Measurements from ENCODE around the gene SERINC4. TPM values are rescaled to one million over a fixed set of nuclear protein-coding genes. Genes with fewer than 3 reads are reported as not detected.
A peak's percentile ranks its signal among the peaks of the same experiment; 100 is the strongest.
"Not testable (repeated sequence)": the region's sequence is repeated elsewhere in the genome, so short reads cannot be mapped to it uniquely, and the experiment has no call there.

Gene SERINC4
- polyA plus RNA-seq, 1 donor: 0.42 TPM

- not testable (repeated sequence) for H3K4me3 ChIP-seq (ENCODE audit: low read length); H3K27me3 ChIP-seq (ENCODE audit: control insufficient read depth, insufficient read depth, low read length); DNase-seq; H3K36me3 ChIP-seq (ENCODE audit: control insufficient read depth, insufficient read depth, low read length); H3K27ac ChIP-seq (ENCODE audit: low read length); H3K9me3 ChIP-seq (ENCODE audit: control insufficient read depth, low read depth, low read length)
- H3K4me1 ChIP-seq (ENCODE audit: control insufficient read depth, insufficient read depth, low read length): peaks cover 11% of the 10 kb centered on the region
- no CpG with 5 or more reads among the region's 11 CpGs for WGBS (ENCODE audit: insufficient coverage, low lambda C conversion rate)
These were observed 25.3 kb upstream of the SERINC4 start for GRCh38 chr15:43825305-43825704.

- Histone ChIP-seq H3K27ac (ENCODE audit: low read length) (peak within 1 kb of the TSS; percentile 87), H3K27me3 (ENCODE audit: control insufficient read depth, insufficient read depth, low read length) (no peaks in the 10 kb centered on the region), H3K4me1 (ENCODE audit: control insufficient read depth, insufficient read depth, low read length) (peaks cover 11% of the 10 kb centered on the region), H3K36me3 (ENCODE audit: control insufficient read depth, insufficient read depth, low read length) (no peaks in the 10 kb centered on the region), H3K4me3 (ENCODE audit: low read length) (peak within 1 kb of the TSS; percentile 94), H3K9me3 (ENCODE audit: control insufficient read depth, low read depth, low read length) (no peaks in the 10 kb centered on the region)
- peak; percentile 96 to 97 for DNase-seq
- WGBS (ENCODE audit: insufficient coverage, low lambda C conversion rate): 10% methylated on average over 7 of the region's 46 CpGs
These were observed 24.6 kb upstream of the SERINC4 start, which contains the start of gene MFAP1 for GRCh38 chr15:43824302-43825246. Gene MFAP1 (minus strand): TSS chr15:43824690. CDS start chr15:43824569, 121 bp downstream.

- peaks cover 11% of the 10 kb centered on the region for H3K36me3 ChIP-seq (ENCODE audit: control insufficient read depth, insufficient read depth, low read length)
- H3K4me1 ChIP-seq (ENCODE audit: control insufficient read depth, insufficient read depth, low read length): peaks cover 11% of the 10 kb centered on the region
- H3K9me3 ChIP-seq (ENCODE audit: control insufficient read depth, low read depth, low read length): no peaks in the 10 kb centered on the region
- 71% methylated on average over 2 of the region's 3 CpGs for WGBS (ENCODE audit: insufficient coverage, low lambda C conversion rate)
- no peak overlapping the region for H3K27ac ChIP-seq (ENCODE audit: low read length)
- H3K4me3 ChIP-seq (ENCODE audit: low read length): no peak overlapping the region
- H3K27me3 ChIP-seq (ENCODE audit: control insufficient read depth, insufficient read depth, low read length): no peaks in the 10 kb centered on the region
- DNase-seq: no peak
These were observed 21.5 kb upstream of the SERINC4 start for GRCh38 chr15:43821505-43821904.

- WGBS (ENCODE audit: insufficient coverage, low lambda C conversion rate): no CpG with 5 or more reads among the region's 5 CpGs
- DNase-seq; H3K9me3 ChIP-seq (ENCODE audit: control insufficient read depth, low read depth, low read length); H3K4me1 ChIP-seq (ENCODE audit: control insufficient read depth, insufficient read depth, low read length); H3K4me3 ChIP-seq (ENCODE audit: low read length); H3K27ac ChIP-seq (ENCODE audit: low read length); H3K27me3 ChIP-seq (ENCODE audit: control insufficient read depth, insufficient read depth, low read length): not testable (repeated sequence)
- peaks cover 69% of the 10 kb centered on the region for H3K36me3 ChIP-seq (ENCODE audit: control insufficient read depth, insufficient read depth, low read length)
These were observed 15.0 kb upstream of the SERINC4 start for GRCh38 chr15:43815064-43815463.

- Histone ChIP-seq H3K4me1 (ENCODE audit: control insufficient read depth, insufficient read depth, low read length) (no peaks in the 10 kb centered on the region), H3K27me3 (ENCODE audit: control insufficient read depth, insufficient read depth, low read length) (no peaks in the 10 kb centered on the region), H3K4me3 (ENCODE audit: low read length) (no peak overlapping the region), H3K9me3 (ENCODE audit: control insufficient read depth, low read depth, low read length) (no peaks in the 10 kb centered on the region), H3K27ac (ENCODE audit: low read length) (no peak overlapping the region), H3K36me3 (ENCODE audit: control insufficient read depth, insufficient read depth, low read length) (peaks cover 89% of the 10 kb centered on the region)
- no peak for DNase-seq
- WGBS (ENCODE audit: insufficient coverage, low lambda C conversion rate): 88% methylated on average over 3 of the region's 6 CpGs
These were observed 9.1 kb upstream of the SERINC4 start for GRCh38 chr15:43808960-43809678.

- H3K4me3 ChIP-seq (ENCODE audit: low read length): no peak overlapping the region
- H3K36me3 ChIP-seq (ENCODE audit: control insufficient read depth, insufficient read depth, low read length): peaks cover 83% of the 10 kb centered on the region
- no peaks in the 10 kb centered on the region for H3K27me3 ChIP-seq (ENCODE audit: control insufficient read depth, insufficient read depth, low read length)
- H3K9me3 ChIP-seq (ENCODE audit: control insufficient read depth, low read depth, low read length): no peaks in the 10 kb centered on the region
- WGBS (ENCODE audit: insufficient coverage, low lambda C conversion rate): 80% methylated on average over 1 of the region's 5 CpGs
- no peaks in the 10 kb centered on the region for H3K4me1 ChIP-seq (ENCODE audit: control insufficient read depth, insufficient read depth, low read length)
- H3K27ac ChIP-seq (ENCODE audit: low read length): no peak overlapping the region
- DNase-seq: no peak
These were observed 8.5 kb upstream of the SERINC4 start for GRCh38 chr15:43808435-43808950.

- no CpG with 5 or more reads among the region's 7 CpGs for WGBS (ENCODE audit: insufficient coverage, low lambda C conversion rate)
- not testable (repeated sequence) for H3K4me3 ChIP-seq (ENCODE audit: low read length); H3K27me3 ChIP-seq (ENCODE audit: control insufficient read depth, insufficient read depth, low read length); H3K27ac ChIP-seq (ENCODE audit: low read length); DNase-seq; H3K9me3 ChIP-seq (ENCODE audit: control insufficient read depth, low read depth, low read length)
- Histone ChIP-seq H3K36me3 (ENCODE audit: control insufficient read depth, insufficient read depth, low read length) (peaks cover 54% of the 10 kb centered on the region), H3K4me1 (ENCODE audit: control insufficient read depth, insufficient read depth, low read length) (peaks cover 21% of the 10 kb centered on the region)
These were observed 2.7 kb upstream of the SERINC4 start for GRCh38 chr15:43802676-43803075.

GRCh38 chr15:43800286-43801141 is 494 bp upstream of the SERINC4 start, which contains the start of gene HYPK:
Gene HYPK (plus strand): TSS chr15:43800599. CDS start chr15:43800623, 24 bp downstream.
- H3K9me3 ChIP-seq (ENCODE audit: control insufficient read depth, low read depth, low read length): peaks cover 4% of the 10 kb centered on the region
- peaks cover 55% of the 10 kb centered on the region for H3K36me3 ChIP-seq (ENCODE audit: control insufficient read depth, insufficient read depth, low read length)
- H3K4me3 ChIP-seq (ENCODE audit: low read length): peak within 1 kb of the TSS; percentile 88
- H3K27ac ChIP-seq (ENCODE audit: low read length): peak within 1 kb of the TSS; percentile 88
- H3K4me1 ChIP-seq (ENCODE audit: control insufficient read depth, insufficient read depth, low read length): peaks cover 22% of the 10 kb centered on the region
- DNase-seq: peak; percentile 90 to 93
- no CpG with 5 or more reads among the region's 44 CpGs for WGBS (ENCODE audit: insufficient coverage, low lambda C conversion rate)
- no peaks in the 10 kb centered on the region for H3K27me3 ChIP-seq (ENCODE audit: control insufficient read depth, insufficient read depth, low read length)

GRCh38 chr15:43799209-43799944 is 643 bp downstream of the SERINC4 start:
- Histone ChIP-seq H3K27me3 (ENCODE audit: control insufficient read depth, insufficient read depth, low read length) (no peaks in the 10 kb centered on the region), H3K27ac (ENCODE audit: low read length) (peak overlapping the region; percentile 88), H3K9me3 (ENCODE audit: control insufficient read depth, low read depth, low read length) (peaks cover 4% of the 10 kb centered on the region), H3K4me1 (ENCODE audit: control insufficient read depth, insufficient read depth, low read length) (peaks cover 32% of the 10 kb centered on the region), H3K4me3 (ENCODE audit: low read length) (no peak overlapping the region), H3K36me3 (ENCODE audit: control insufficient read depth, insufficient read depth, low read length) (peaks cover 56% of the 10 kb centered on the region)
- WGBS (ENCODE audit: insufficient coverage, low lambda C conversion rate): 60% methylated on average over 1 of the region's 16 CpGs
- no peak for DNase-seq

Measured in large intestine (tissue), 3 donors.